H9 (cell line): ENCODE measurements around the gene SRGAP3. TPM values are rescaled to one million over a fixed set of nuclear protein-coding genes. Genes with fewer than 3 reads are reported as not detected.

Experiments used
- DNase-seq: peaks from one replicate; pipeline ENCODE4 v3.0.0-alpha.2; 2017
- H2AFZ ChIP-seq: one replicate; pipeline ENCODE4 v1.6.1; 2013; ENCODE audit warnings: mild to moderate bottlenecking, low read length, control low read depth, moderate library complexity
- H2AK5ac ChIP-seq: 2 replicates; pipeline ENCODE4 v1.6.1; 2013; ENCODE audit warnings: low read length, control low read depth, mixed read lengths; ENCODE audit not compliant: insufficient read length
- H2BK120ac ChIP-seq: one replicate; pipeline ENCODE4 v1.6.1; 2013; ENCODE audit warnings: low read depth, mild to moderate bottlenecking, low read length, control low read depth, inconsistent platforms; ENCODE audit not compliant: poor library complexity, severe bottlenecking
- H2BK12ac ChIP-seq: 2 replicates; pipeline ENCODE4 v1.6.1; 2013; ENCODE audit warnings: low read length, control low read depth, mixed read lengths, low read depth; ENCODE audit not compliant: insufficient read length
- H2BK15ac ChIP-seq: 2 replicates; pipeline ENCODE4 v1.6.1; 2013; ENCODE audit warnings: low read depth, low read length, control low read depth
- H2BK20ac ChIP-seq: one replicate; pipeline ENCODE4 v1.6.1; 2013; ENCODE audit warnings: low read depth, mild to moderate bottlenecking, low read length, control low read depth, inconsistent platforms; ENCODE audit not compliant: poor library complexity, severe bottlenecking
- H2BK5ac ChIP-seq: 2 replicates; pipeline ENCODE4 v1.6.1; 2013; ENCODE audit warnings: low read length, control low read depth, mixed read lengths; ENCODE audit not compliant: insufficient read length
- H3K14ac ChIP-seq: 2 replicates; pipeline ENCODE4 v1.6.1; 2013; ENCODE audit warnings: low read length, control low read depth; ENCODE audit not compliant: insufficient read depth
- H3K18ac ChIP-seq: 2 replicates; pipeline ENCODE4 v1.6.1; 2013; ENCODE audit warnings: low read depth, mild to moderate bottlenecking, mixed read lengths, low read length, control low read depth; ENCODE audit not compliant: insufficient read length
- H3K23ac ChIP-seq: 2 replicates; pipeline ENCODE4 v1.6.1; 2013; ENCODE audit warnings: low read length, control low read depth, mixed read lengths, low read depth; ENCODE audit not compliant: insufficient read length
- H3K23me2 ChIP-seq: 2 replicates; pipeline ENCODE4 v1.6.1; 2013; ENCODE audit warnings: low read depth, mild to moderate bottlenecking, mixed read lengths, low read length, control low read depth; ENCODE audit not compliant: insufficient read length, poor library complexity, severe bottlenecking
- H3K27ac ChIP-seq: 2 replicates; pipeline ENCODE4 v1.5.1; 2013; ENCODE audit warnings: low read length, control low read depth, mixed read lengths, low read depth; ENCODE audit not compliant: insufficient read length
- H3K27me3 ChIP-seq: 2 replicates; pipeline ENCODE4 v1.6.1; 2013; ENCODE audit warnings: low read length, control low read depth, inconsistent platforms; ENCODE audit not compliant: insufficient read depth
- H3K4ac ChIP-seq: 2 replicates; pipeline ENCODE4 v1.6.1; 2013; ENCODE audit warnings: low read depth, mild to moderate bottlenecking, control low read depth, inconsistent platforms, low read length, moderate library complexity
- H3K4me1 ChIP-seq: 2 replicates; pipeline ENCODE4 v1.6.1; 2013; ENCODE audit warnings: low read length, control low read depth, inconsistent platforms; ENCODE audit not compliant: insufficient read depth
- H3K4me2 ChIP-seq: 2 replicates; pipeline ENCODE4 v1.6.1; 2013; ENCODE audit warnings: low read length, control low read depth, mixed read lengths; ENCODE audit not compliant: insufficient read length, insufficient read depth
- H3K56ac ChIP-seq: 2 replicates; pipeline ENCODE4 v1.6.1; 2013; ENCODE audit warnings: low read depth, mild to moderate bottlenecking, mixed read lengths, low read length, control low read depth; ENCODE audit not compliant: insufficient read length
- H3K79me1 ChIP-seq: 2 replicates; pipeline ENCODE4 v1.6.1; 2013; ENCODE audit warnings: low read depth, mild to moderate bottlenecking, moderate library complexity, low read length, control low read depth, inconsistent platforms; ENCODE audit not compliant: insufficient read depth, poor library complexity, severe bottlenecking
- H3K79me2 ChIP-seq: 2 replicates; pipeline ENCODE4 v1.6.1; 2013; ENCODE audit warnings: low read length, control low read depth, inconsistent platforms; ENCODE audit not compliant: insufficient read depth
- H3K9ac ChIP-seq: 2 replicates; pipeline ENCODE4 v1.6.1; 2013; ENCODE audit warnings: low read length, control low read depth, mixed read lengths; ENCODE audit not compliant: insufficient read length; ENCODE audit errors: extremely low read depth
- H3K9me3 ChIP-seq: one replicate; pipeline ENCODE4 v1.6.1; 2013; ENCODE audit warnings: low read depth, low read length, inconsistent platforms; ENCODE audit not compliant: control insufficient read depth
- H3T11ph ChIP-seq: one replicate; pipeline ENCODE4 v1.6.1; 2013; ENCODE audit warnings: mild to moderate bottlenecking, low read length, control low read depth, inconsistent platforms
- H4K20me1 ChIP-seq: one replicate; pipeline ENCODE4 v1.6.1; 2013; ENCODE audit not compliant: control insufficient read depth, insufficient read length, insufficient read depth
- H4K5ac ChIP-seq: 2 replicates; pipeline ENCODE4 v1.6.1; 2013; ENCODE audit warnings: low read depth, mild to moderate bottlenecking, mixed read lengths, low read length, control low read depth; ENCODE audit not compliant: insufficient read length
- H4K8ac ChIP-seq: replicated peaks from 2 replicates; pipeline ENCODE4 v1.6.1; 2013; ENCODE audit warnings: low read length, control low read depth, mixed read lengths, low read depth; ENCODE audit not compliant: insufficient read length
- H4K91ac ChIP-seq: 2 replicates; pipeline ENCODE4 v1.6.1; 2013; ENCODE audit warnings: low read depth, mild to moderate bottlenecking, moderate library complexity, mixed read lengths, low read length, control low read depth; ENCODE audit not compliant: insufficient read length
- H3K27ac Mint-ChIP-seq, 3 experiments: 2 replicates in 2 of 3; 3 replicates in 1 of 3; pipeline ENCODE4 v1.8.0; 2020 to 2021; ENCODE audit warnings: mixed read lengths in 3 of 3, mild to moderate bottlenecking in 1 of 3, moderate library complexity in 1 of 3
- H3K27me3 Mint-ChIP-seq: 2 replicates; pipeline ENCODE4 v1.8.0; 2021; ENCODE audit warnings: low read depth, mild to moderate bottlenecking, moderate library complexity, mixed read lengths
- H3K36me3 Mint-ChIP-seq, 3 experiments: 2 replicates in 2 of 3; 3 replicates in 1 of 3; pipeline ENCODE4 v1.8.0; 2020 to 2021; ENCODE audit warnings: low read depth in 3 of 3, mixed read lengths in 3 of 3; ENCODE audit not compliant: insufficient read depth in 1 of 3
- H3K4me1 Mint-ChIP-seq, 2 experiments: 2 replicates each; pipeline ENCODE4 v1.8.0; 2020; ENCODE audit warnings: mixed read lengths in 2 of 2
- H3K4me3 Mint-ChIP-seq, 2 experiments: 2 replicates in 1 of 2; 3 replicates in 1 of 2; pipeline ENCODE4 v1.8.0; 2020 to 2021; ENCODE audit warnings: mild to moderate bottlenecking in 2 of 2, mixed read lengths in 2 of 2, moderate library complexity in 1 of 2
- H3K9me3 Mint-ChIP-seq, 2 experiments: 2 replicates in 1 of 2; 3 replicates in 1 of 2; pipeline ENCODE4 v1.8.0; 2020; ENCODE audit warnings: mild to moderate bottlenecking in 2 of 2, mixed read lengths in 2 of 2, moderate library complexity in 1 of 2
- WGBS: extraction: QIAGEN DNeasy Blood & Tissue Kit; methylation state at CpG from one replicate; pipeline ENCODE4 v1.1.7; 2013; ENCODE audit warnings: missing lambda C conversion rate, low lambda C conversion rate, mixed read lengths; ENCODE audit not compliant: insufficient read length; ENCODE audit errors: extremely low coverage; 5-methylcytosine and 5-hydroxymethylcytosine counted together
- total RNA-seq: library from RNA; stranded (reverse); gene quantifications from 2 replicates; pipeline ENCODE4 v1.2.1, GENCODE V29; 2021
- TF ChIP-seq, protein P1 (sequence below): fragments of 200-600 bp; sonication (generic); conservative IDR thresholded peaks from 3 replicates; pipeline ENCODE4 v1.8.0; 2021; ENCODE audit warnings: antibody characterized with exemption, mild to moderate bottlenecking

The SRGAP3 gene
- total RNA-seq, 1 experiment from 2014 or later: 3.4 TPM

DNA sequence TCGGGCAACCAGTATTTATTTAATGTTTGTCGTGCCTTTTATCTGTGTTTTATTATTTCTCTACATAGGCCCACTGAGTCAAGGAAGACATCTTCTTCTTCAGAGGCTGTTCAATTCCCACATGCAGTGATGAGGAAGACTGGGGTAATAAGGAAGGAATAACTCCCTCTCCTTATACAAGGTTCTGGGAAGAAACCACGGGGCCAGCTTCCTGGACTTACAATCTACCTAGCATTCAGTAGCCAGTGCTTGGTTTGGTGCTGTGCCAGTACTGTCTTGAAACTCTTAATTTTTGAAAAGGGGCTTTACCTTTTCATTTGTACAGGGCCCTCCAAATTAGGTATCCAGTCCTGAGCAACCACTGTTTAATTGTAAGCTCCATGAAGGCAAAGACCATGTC, 51.2 kb downstream of the SRGAP3 start:
- Histone ChIP-seq H4K91ac (no peak overlapping the region), H3K4me2 (no peak overlapping the region), H3K79me2 (no peaks in the 10 kb centered on the region), H2BK12ac (no peak overlapping the region), H3K23ac (no peak overlapping the region), H3K56ac (no peak overlapping the region), H4K8ac (no peak overlapping the region), H3K27ac (no peak overlapping the region), H3K23me2 (peaks cover 3% of the 10 kb centered on the region), H3K4ac (no peak overlapping the region), H3K4me1 (0 out of 2 replicates have a peak, but pooled peaks cover 2% of the 10 kb centered on the region), H2BK20ac (no peak overlapping the region), H2BK5ac (no peak overlapping the region), H2BK120ac (no peak overlapping the region), H4K5ac (no peak overlapping the region), H3K14ac (no peak overlapping the region), H2AFZ (no peak overlapping the region), H3T11ph (no peak overlapping the region), H3K9ac (no peak overlapping the region), H3K9me3 (no peaks in the 10 kb centered on the region), H3K27me3 (no peaks in the 10 kb centered on the region), H2BK15ac (no peak overlapping the region), H4K20me1 (no peaks in the 10 kb centered on the region), H3K79me1 (no peaks in the 10 kb centered on the region), H3K18ac (no peak overlapping the region), H2AK5ac (no peak overlapping the region)
- Mint-ChIP-seq H3K27ac (no peak overlapping the region), H3K4me3 (no peak overlapping the region), H3K36me3 (no peaks in the 10 kb centered on the region; a peak in 1 of 7 replicates), H3K9me3 (no peaks in the 10 kb centered on the region), H3K27me3 (no peaks in the 10 kb centered on the region), H3K4me1 (peaks cover 54 to 78% of the 10 kb centered on the region in 2 experiments)
- WGBS: no CpG with 5 or more reads among the region's 3 CpGs
- TF ChIP-seq, protein P1, sequence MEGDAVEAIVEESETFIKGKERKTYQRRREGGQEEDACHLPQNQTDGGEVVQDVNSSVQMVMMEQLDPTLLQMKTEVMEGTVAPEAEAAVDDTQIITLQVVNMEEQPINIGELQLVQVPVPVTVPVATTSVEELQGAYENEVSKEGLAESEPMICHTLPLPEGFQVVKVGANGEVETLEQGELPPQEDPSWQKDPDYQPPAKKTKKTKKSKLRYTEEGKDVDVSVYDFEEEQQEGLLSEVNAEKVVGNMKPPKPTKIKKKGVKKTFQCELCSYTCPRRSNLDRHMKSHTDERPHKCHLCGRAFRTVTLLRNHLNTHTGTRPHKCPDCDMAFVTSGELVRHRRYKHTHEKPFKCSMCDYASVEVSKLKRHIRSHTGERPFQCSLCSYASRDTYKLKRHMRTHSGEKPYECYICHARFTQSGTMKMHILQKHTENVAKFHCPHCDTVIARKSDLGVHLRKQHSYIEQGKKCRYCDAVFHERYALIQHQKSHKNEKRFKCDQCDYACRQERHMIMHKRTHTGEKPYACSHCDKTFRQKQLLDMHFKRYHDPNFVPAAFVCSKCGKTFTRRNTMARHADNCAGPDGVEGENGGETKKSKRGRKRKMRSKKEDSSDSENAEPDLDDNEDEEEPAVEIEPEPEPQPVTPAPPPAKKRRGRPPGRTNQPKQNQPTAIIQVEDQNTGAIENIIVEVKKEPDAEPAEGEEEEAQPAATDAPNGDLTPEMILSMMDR: no peak
- DNase-seq: no peak
